Lower leg skin (tissue), 4 donors: ENCODE measurements around the gene ZNF879. TPM values are rescaled to one million over a fixed set of nuclear protein-coding genes. Genes with fewer than 3 reads are reported as not detected.

Source experiments
- DNase-seq, 2 donors: peaks; one replicate each; pipeline ENCODE4 v3.0.0-alpha.2; 2019; ENCODE audit warnings: low spot score in 2 of 2
- H3K4me3 ChIP-seq: fragments of 200-600 bp; sonication (generic); 2 replicates; pipeline ENCODE4 v1.5.1; 2017; ENCODE audit warnings: mild to moderate bottlenecking, low read depth; ENCODE audit not compliant: poor library complexity, severe bottlenecking
- CTCF ChIP-seq, 3 donors: fragments of 450-650 bp; IDR thresholded peaks; one replicate each; pipeline ENCODE4 v1.5.1; 2016; ENCODE audit warnings: antibody characterized with exemption in 3 of 3, mild to moderate bottlenecking in 3 of 3, moderate library complexity in 2 of 3
- POLR2A ChIP-seq, 2 donors: fragments of 450-650 bp; IDR thresholded peaks; one replicate each; pipeline ENCODE4 v1.6.1; 2016 to 2017; ENCODE audit warnings: antibody characterized with exemption in 2 of 2, mild to moderate bottlenecking in 1 of 2, moderate library complexity in 1 of 2
- WGBS, 2 donors: methylation state at CpG; one replicate each; pipeline ENCODE4 v1.1.5; 2018; 5-methylcytosine and 5-hydroxymethylcytosine counted together
- intact Hi-C: fragments of 100-400 bp; cut with DNase I; formaldehyde crosslinking; loops from one replicate; pipeline ENCODE4 v1.15.0; 2023; ENCODE audit warnings: low total_unique reads
- total RNA-seq, 4 donors: library from RNA; depleted of rRNA; stranded (reverse); fragments of >200 nt; gene quantifications; one replicate each; pipeline ENCODE4 v1.1.0, GENCODE V29; 2016

ZNF879 gene
- total RNA-seq = 1 to 10 TPM in 3 of 4 donors, under 1 TPM in 1; 0.84 to 8.4 (median 2.7) TPM

GRCh38 chr5:179023528-179024189, at the start of gene ZNF879:
TSS of gene ZNF879 (plus strand) at chr5:179023804. CDS start at chr5:179025005, 1,201 bp downstream.
- peak within 1 kb of the TSS; percentile 82 for H3K4me3 ChIP-seq
- TF ChIP-seq POLR2A (IDR thresholded peaks at IDR 0.05) (no peak), CTCF (IDR thresholded peaks at IDR 0.05) (no peak)
- intact Hi-C loops = no loop called here
- 0 to 2% methylated on average over 19 to 58 of the region's 72 CpGs for WGBS, 2 donors
- peak; percentile 93 to 98 for DNase-seq

- peak in 1 of 2 donors; percentile 53 for DNase-seq
- no peak for TF ChIP-seq POLR2A (IDR thresholded peaks at IDR 0.05)
- no peak for TF ChIP-seq CTCF (IDR thresholded peaks at IDR 0.05)
- H3K4me3 ChIP-seq = no peak overlapping the region
- WGBS, 2 donors = 96 to 98% methylated on average over 15 of the region's 15 CpGs
- intact Hi-C loops = no loop called here
Observed at GRCh38 chr5:178981381-178981780, 42.2 kb upstream of the ZNF879 start.

GRCh38 chr5:178982941-178983340, 40.7 kb upstream of the ZNF879 start:
- no peak overlapping the region for H3K4me3 ChIP-seq
- TF ChIP-seq POLR2A (IDR thresholded peaks at IDR 0.05) = no peak
- no peak for TF ChIP-seq CTCF (IDR thresholded peaks at IDR 0.05)
- intact Hi-C loops = no loop called here
- WGBS, 2 donors = 96% methylated on average over 17 of the region's 17 CpGs
- peak in 1 of 2 donors; percentile 79 for DNase-seq

- H3K4me3 ChIP-seq = no peak overlapping the region
- DNase-seq = peak in 1 of 2 donors; percentile 23
- no peak for TF ChIP-seq POLR2A (IDR thresholded peaks at IDR 0.05)
- no peak for TF ChIP-seq CTCF (IDR thresholded peaks at IDR 0.05)
- 90 to 91% methylated on average over 10 of the region's 10 CpGs for WGBS, 2 donors
- intact Hi-C loops = no loop called here
Observed at GRCh38 chr5:178983728-178984127, 39.9 kb upstream of the ZNF879 start.

- no peak for TF ChIP-seq POLR2A (IDR thresholded peaks at IDR 0.05)
- TF ChIP-seq CTCF (IDR thresholded peaks at IDR 0.05) = no peak
- H3K4me3 ChIP-seq = no peak overlapping the region
- peak in 1 of 2 donors; percentile 62 for DNase-seq
- WGBS, 2 donors = 94 to 95% methylated on average over 37 of the region's 37 CpGs
- intact Hi-C loops = no loop called here
Observed at GRCh38 chr5:178984145-178985072, 39.2 kb upstream of the ZNF879 start.
